Calu3 (cell line): ENCODE data around the gene NPTXR. TPM values are rescaled to one million over a fixed set of nuclear protein-coding genes. Genes with fewer than 3 reads are reported as not detected.

Experiments used
- BruUV-seq: library from RNA; stranded (reverse); fragments of 400-500 nt; replicated peaks from 2 replicates; lab custom pipeline; 2021; lab: Mats Ljungman, UMichigan
- CTCF ChIA-PET: fragments of 300-600 bp; sonication (Branson Sonifier 250); formaldehyde crosslinking; loops from one replicate; lab custom pipeline; 2022; ENCODE audit warnings: antibody characterized with exemption; lab: Charles Lee
- DNase-seq: peaks from one replicate; pipeline ENCODE4 v3.0.0; 2022
- H3K27ac Mint-ChIP-seq: one replicate; pipeline ENCODE4 v1.8.0; 2022; ENCODE audit warnings: mixed read lengths; ENCODE audit not compliant: unreplicated experiment
- H3K27me3 Mint-ChIP-seq: one replicate; pipeline ENCODE4 v1.8.0; 2022; ENCODE audit warnings: mixed read lengths; ENCODE audit not compliant: unreplicated experiment
- H3K36me3 Mint-ChIP-seq: one replicate; pipeline ENCODE4 v1.8.0; 2022; ENCODE audit warnings: mild to moderate bottlenecking, moderate library complexity, mixed read lengths; ENCODE audit not compliant: insufficient read depth, unreplicated experiment
- H3K4me1 Mint-ChIP-seq: one replicate; pipeline ENCODE4 v1.8.0; 2022; ENCODE audit warnings: mild to moderate bottlenecking, low read depth, mixed read lengths; ENCODE audit not compliant: unreplicated experiment
- H3K4me3 Mint-ChIP-seq: one replicate; pipeline ENCODE4 v1.8.0; 2022; ENCODE audit warnings: mild to moderate bottlenecking, low read depth, moderate library complexity, mixed read lengths; ENCODE audit not compliant: unreplicated experiment
- H3K9me3 Mint-ChIP-seq: one replicate; pipeline ENCODE4 v1.8.0; 2022; ENCODE audit warnings: low read depth, mixed read lengths; ENCODE audit not compliant: unreplicated experiment
- intact Hi-C: fragments of 100-400 bp; cut with micrococcal nuclease; formaldehyde crosslinking; loops from one replicate; pipeline ENCODE4 v1.10.0; 2022; ENCODE audit not compliant: unreplicated experiment
- total RNA-seq: library from RNA; stranded (reverse); gene quantifications from 2 replicates; pipeline ENCODE4 v1.2.3, GENCODE V29; 2022
- TF ChIP-seq, protein P1 (sequence below): fragments of 200-600 bp; IDR thresholded peaks from one replicate; pipeline ENCODE4 v1.8.0; 2022; ENCODE audit warnings: antibody characterized with exemption; ENCODE audit not compliant: unreplicated experiment

The NPTXR gene
- total RNA-seq, 1 experiment from 2014 or later, result 6.1 TPM

- intact Hi-C loops, result no loop called here
Measured at GRCh38 chr22:38789606-38790005, 54.2 kb downstream of the NPTXR start.

DNA sequence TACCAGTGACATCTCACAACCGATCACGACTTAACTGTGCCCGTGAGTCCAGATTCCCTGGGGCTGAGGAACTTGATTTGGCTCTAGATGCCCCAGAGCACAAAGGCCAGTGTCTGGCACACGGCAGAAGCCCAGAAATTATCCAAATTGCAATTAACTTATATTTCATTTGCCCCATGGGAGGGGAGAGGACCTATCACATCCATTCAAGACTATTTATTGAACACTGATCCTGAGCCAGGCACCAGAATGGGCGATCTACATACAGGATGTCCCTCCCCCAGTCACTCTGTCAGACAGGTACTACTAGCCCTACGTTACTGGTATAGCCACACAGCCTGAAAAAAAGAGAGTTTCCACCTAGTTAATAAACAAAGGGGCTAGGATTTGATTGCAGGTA is 55.0 kb downstream of the NPTXR start:
- intact Hi-C loops, result no loop called here
- H3K4me3 Mint-ChIP-seq, result no peak overlapping the region
- no peaks in the 10 kb centered on the region for H3K4me1 Mint-ChIP-seq
- no peaks in the 10 kb centered on the region for H3K27me3 Mint-ChIP-seq
- BruUV-seq, result no TSS peak
- CTCF ChIA-PET, result interaction anchor here (0.6 to 1.5 kb wide), 2 partner anchors 20 to 737 kb away, joined by 4 to 6 read pairs; no protein-coding TSS in a partner anchor
- H3K27ac Mint-ChIP-seq, result no peak overlapping the region
- H3K36me3 Mint-ChIP-seq, result peaks cover 9% of the 10 kb centered on the region
- H3K9me3 Mint-ChIP-seq, result no peaks in the 10 kb centered on the region
- TF ChIP-seq, protein P1, sequence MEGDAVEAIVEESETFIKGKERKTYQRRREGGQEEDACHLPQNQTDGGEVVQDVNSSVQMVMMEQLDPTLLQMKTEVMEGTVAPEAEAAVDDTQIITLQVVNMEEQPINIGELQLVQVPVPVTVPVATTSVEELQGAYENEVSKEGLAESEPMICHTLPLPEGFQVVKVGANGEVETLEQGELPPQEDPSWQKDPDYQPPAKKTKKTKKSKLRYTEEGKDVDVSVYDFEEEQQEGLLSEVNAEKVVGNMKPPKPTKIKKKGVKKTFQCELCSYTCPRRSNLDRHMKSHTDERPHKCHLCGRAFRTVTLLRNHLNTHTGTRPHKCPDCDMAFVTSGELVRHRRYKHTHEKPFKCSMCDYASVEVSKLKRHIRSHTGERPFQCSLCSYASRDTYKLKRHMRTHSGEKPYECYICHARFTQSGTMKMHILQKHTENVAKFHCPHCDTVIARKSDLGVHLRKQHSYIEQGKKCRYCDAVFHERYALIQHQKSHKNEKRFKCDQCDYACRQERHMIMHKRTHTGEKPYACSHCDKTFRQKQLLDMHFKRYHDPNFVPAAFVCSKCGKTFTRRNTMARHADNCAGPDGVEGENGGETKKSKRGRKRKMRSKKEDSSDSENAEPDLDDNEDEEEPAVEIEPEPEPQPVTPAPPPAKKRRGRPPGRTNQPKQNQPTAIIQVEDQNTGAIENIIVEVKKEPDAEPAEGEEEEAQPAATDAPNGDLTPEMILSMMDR, result no peak
- no peak for DNase-seq

More at GRCh38 chr22:38789606-38790005, 54.2 kb downstream of the NPTXR start:
- Mint-ChIP-seq H3K27ac (no peak overlapping the region), H3K9me3 (no peaks in the 10 kb centered on the region), H3K4me1 (no peaks in the 10 kb centered on the region), H3K27me3 (no peaks in the 10 kb centered on the region), H3K4me3 (no peak overlapping the region), H3K36me3 (peaks cover 14% of the 10 kb centered on the region)
- BruUV-seq, result no TSS peak
- CTCF ChIA-PET, result interaction anchor here (1.5 kb wide), 1 partner anchor 21 kb away, joined by 6 read pairs; no protein-coding TSS in a partner anchor
- DNase-seq, result no peak
- TF ChIP-seq, protein P1, result no peak

DNA sequence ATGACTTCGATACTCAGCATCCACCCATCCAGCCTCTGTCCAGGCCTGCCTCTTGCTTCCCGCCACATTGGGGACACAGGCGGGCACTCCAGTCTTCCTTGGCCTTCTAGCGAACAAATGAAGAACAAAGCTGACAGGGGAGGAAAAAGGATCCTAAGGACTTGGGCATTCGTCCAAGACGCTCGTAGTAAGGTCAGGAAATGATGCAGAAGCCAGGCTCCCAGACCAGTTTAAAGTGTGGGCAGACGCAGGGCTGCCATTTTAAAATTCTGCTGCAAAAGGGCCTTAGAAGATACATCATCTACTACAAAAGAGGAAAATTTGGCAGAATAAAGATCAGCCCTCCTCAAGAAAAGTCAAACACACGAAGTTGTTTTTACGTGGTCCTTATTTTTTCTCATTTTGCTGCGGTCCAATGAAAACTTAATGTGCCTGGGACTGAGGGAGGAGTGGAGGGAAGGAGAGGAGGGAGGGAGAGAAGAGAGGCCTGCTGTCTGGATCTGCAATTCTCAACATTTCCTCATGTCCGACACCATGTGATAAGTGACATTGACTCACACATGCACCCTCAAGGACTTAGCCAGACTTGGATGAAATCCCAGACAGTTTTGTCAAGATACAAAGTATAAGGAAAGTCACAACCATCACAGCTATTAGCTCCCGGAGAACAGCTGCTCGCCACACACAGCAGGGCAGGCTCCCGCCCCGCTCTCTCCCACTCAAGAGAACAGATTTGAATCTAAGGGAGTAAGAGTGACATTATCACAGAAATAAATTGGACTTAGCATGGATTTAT is 55.6 kb downstream of the NPTXR start:
- Mint-ChIP-seq H3K9me3 (no peaks in the 10 kb centered on the region), H3K27ac (no peak overlapping the region), H3K27me3 (no peaks in the 10 kb centered on the region), H3K36me3 (peaks cover 7% of the 10 kb centered on the region), H3K4me1 (no peaks in the 10 kb centered on the region), H3K4me3 (no peak overlapping the region)
- no TSS peak for BruUV-seq
- intact Hi-C loops, result no loop called here
- TF ChIP-seq, protein P1, result no peak
- no peak for DNase-seq
- CTCF ChIA-PET, result interaction anchor here (0.6 kb wide), 1 partner anchor 738 kb away, joined by 4 read pairs; no protein-coding TSS in a partner anchor

GRCh38 chr22:38786631-38787030 is 57.2 kb downstream of the NPTXR start:
- CTCF ChIA-PET, result interaction anchor here (0.6 kb wide), 1 partner anchor 22 kb away, joined by 3 read pairs; no protein-coding TSS in a partner anchor
- H3K4me1 Mint-ChIP-seq, result no peaks in the 10 kb centered on the region
- intact Hi-C loops, result no loop called here

More at GRCh38 chr22:38786631-38787030, 57.2 kb downstream of the NPTXR start:
- TF ChIP-seq, protein P1, result no peak
- H3K36me3 Mint-ChIP-seq, result peaks cover 6% of the 10 kb centered on the region
- no TSS peak for BruUV-seq
- DNase-seq, result no peak
- no peak overlapping the region for H3K4me3 Mint-ChIP-seq
- no peaks in the 10 kb centered on the region for H3K27me3 Mint-ChIP-seq
- H3K9me3 Mint-ChIP-seq, result no peaks in the 10 kb centered on the region
- H3K27ac Mint-ChIP-seq, result no peak overlapping the region
